Dermis blood vessel endothelial cell (primary cell): Measurements from ENCODE around the gene LRP1B. TPM values are rescaled to one million over a fixed set of nuclear protein-coding genes. Genes with fewer than 3 reads are reported as not detected.
A peak's percentile ranks its signal among the peaks of the same experiment; 100 is the strongest.

Experiments
- DNase-seq: peaks from one replicate; pipeline ENCODE4 v3.0.0; 2010
- total RNA-seq: library from RNA; depleted of rRNA; stranded (reverse); fragments of >200 nt; gene quantifications from 2 replicates; pipeline ENCODE4 v1.2.3, GENCODE V29; 2014

LRP1B gene
- total RNA-seq, 1 donor from 2014 or later, result under 0.01 TPM

DNA sequence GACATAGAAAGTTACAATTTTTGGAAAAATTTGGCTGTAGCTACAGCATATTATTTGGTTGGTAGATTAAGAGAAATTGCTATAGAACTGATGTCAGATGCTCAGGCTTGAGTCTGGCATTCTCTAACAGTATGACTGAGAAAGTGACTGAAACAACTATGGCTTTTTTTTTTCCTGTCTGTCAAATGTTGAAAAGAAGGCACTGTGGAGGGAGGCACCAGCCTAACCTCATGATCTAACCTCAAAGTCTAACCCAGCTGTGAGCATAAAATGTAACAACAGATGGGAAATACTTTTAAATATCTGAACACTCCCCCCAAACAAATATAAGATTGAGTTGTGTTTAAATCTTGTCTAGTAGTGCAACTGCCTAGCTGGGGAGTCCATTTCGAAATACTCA is 629.1 kb downstream of the LRP1B start:
- no peak for DNase-seq

DNA sequence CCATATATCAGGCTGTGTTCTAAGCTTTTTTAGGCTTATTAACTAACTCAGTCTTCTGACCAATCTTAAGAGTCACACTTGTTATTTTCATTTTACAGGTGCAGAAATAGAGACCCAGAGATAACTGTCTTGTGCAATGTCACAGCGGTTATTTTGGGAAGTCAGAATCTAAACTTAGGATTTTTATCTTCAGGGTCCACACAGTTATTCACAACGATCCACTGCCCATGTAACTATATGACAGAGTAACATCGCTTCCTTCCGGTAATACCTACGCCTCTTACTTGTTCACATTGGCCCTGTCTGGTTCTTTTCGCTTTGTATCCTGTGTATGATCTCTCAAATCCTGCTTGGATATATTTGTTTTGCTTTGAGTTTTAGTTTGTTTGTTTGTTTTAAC is 631.7 kb downstream of the LRP1B start:
- DNase-seq, result no peak

DNA sequence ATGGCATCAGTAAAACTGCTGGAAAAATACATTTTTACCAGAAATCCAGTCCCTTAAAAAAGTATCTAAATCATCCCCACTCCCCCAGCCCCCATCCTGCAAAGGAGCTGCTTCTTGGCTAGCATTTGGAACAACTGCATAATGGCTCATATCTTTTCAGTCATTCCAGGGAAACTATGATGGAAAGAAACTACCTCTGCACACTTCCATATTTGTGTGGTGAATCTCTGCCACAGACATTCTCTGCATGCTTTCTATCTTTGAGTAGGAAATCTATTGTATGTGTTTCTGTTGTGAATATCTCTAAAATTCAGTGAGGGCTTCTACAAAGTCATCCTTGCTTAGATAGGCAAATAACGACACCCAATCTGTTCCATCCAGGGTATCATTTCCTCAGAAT is 632.3 kb downstream of the LRP1B start:
- no peak for DNase-seq

DNA sequence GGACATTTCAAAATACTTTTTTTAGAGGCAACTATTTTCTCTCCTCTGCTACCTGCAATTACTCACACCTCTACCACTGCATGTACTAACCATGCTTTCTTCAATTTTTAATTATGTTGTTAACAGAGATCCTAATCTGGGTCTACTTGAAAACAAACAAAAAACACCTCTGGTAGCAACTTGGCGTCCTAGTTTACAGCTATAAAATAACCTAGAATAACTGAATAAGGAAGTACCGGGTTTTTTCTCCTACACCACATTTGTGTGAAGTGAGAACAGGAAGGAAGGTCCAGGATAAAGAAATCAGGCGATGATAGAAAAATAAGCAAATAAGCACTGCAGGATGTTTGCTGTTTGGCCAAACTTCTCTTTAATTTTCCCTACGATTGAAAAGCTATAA is 633.5 kb downstream of the LRP1B start:
- DNase-seq, result no peak

DNA sequence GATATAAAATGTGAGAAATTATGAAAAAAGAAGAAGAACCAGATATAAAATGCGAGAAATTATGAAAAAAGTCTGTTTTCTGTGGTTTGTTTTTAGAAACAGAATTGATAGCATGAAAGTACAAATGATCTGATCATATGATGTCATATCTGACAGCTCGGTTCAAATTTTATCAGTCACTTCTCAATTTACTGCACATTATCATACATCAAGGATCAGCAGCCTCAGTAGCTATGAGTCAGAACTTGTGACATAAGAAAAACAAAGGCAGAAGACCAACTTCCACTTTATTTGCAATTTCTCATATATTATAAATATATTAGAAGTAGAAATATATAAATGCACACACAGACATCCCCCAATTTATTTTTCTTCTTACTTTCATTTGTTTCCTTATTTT is 634.0 kb downstream of the LRP1B start:
- DNase-seq, result no peak

DNA sequence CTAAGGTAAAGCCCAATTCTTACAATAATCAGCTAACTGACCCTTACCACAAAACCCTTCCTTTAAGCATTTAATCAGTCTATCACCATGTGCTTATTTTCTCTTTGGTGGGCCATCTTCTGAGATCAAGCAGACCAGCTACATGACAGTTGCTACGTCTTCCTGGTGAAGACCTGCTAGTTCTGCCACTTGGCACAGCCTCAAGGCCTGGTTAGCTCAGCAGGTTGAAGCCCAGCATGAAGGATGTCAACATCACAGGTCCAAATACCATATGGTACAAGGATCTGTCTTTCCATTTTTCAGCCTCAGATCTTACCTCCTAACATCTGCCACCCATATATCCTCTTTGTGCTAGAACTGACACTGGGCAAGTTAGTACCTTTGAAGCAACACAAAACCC is 636.9 kb downstream of the LRP1B start:
- DNase-seq, result no peak

DNA sequence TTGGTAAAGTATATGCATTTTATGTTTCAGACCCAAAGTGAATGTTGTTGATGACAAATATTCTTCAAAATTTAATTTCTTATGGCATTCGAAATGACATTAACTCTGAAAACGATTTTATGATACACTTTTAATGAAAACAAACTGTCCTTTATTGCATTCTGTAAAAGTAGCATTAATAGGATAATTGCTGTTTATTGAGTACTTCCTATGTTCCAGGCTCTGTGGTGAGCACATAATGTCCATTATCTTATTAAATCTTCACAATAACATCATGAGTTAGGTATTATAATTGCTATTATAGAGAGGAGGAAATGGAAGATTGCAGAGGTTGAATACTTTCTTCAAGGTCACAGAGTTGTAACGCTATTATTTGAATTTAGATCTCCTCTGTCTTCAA is 638.0 kb downstream of the LRP1B start:
- no peak for DNase-seq

DNA sequence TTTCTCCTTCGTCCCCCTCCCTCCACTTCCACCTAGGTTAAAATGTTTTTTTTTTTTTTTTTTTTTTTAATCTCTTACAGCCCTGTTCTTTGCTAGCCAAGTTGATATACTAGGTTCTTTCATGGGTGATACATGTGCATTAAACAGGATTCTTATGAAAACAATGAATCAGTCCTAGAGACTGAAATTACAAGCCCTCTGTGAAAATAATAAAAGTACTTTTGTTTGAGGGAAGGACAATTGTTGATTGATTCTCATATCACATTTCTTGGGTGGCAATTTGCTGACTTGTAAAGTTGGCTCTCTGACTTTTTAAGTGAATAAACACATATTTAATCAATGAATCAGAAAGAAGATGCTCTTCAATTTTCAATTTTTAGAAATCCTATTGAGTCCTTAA is 639.9 kb downstream of the LRP1B start:
- no peak for DNase-seq

DNA sequence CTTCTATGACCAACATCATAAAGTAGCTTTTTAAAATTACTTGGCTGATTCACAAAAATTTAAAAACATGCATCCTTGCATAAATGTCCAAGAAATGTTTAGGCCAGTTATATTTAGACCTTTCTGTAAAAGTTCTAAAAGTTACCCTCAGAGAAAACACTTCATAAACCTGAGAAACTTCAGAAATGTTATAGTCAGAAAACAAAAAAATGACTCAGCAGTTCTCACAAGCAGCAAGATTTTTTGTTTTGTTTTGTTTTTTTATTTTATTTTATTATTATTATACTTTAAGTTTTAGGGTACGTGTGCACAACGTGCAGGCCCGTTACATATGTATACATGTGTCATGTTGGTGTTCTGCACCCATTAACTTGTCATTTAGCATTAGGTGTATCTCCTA is 648.1 kb downstream of the LRP1B start:
- no peak for DNase-seq

DNA sequence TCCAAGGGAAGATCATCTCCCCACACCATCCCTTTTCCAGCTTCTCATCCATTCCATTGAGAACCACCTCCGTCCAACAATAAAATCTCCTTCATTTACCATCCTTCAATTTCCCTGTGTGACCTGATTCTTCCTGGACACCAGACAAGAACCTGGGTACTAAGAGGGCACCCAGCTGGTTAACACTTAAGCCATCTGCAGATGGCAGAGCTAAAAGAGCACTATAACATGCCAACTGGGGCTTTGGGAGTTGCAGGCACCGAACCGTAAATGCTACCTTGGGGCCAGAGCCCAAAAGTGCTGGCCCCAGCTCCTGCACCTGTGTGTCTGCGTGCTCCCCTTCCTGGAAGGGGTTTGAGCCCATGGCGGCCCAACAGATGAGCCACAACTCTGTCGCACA is 655.0 kb downstream of the LRP1B start:
- DNase-seq, result no peak

DNA sequence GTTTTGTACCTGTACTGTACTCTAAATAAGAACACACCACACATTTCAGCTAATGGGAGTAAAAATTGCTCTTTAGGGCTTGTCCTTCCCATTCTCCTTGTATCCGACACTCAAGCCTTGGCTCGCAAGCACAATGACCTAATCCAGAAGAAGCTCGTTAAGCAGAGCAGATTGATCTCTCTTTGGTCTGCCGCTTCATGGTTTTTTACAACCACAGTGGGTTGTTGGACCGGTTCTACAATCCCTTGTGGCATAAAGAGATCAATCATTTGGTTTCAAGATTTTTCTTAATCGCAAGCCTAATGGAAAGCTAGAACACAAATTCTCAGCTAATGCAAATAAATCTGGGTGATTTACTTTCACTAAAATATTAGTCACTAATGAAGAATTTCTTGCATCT is 662.1 kb downstream of the LRP1B start:
- DNase-seq, result no peak

DNA sequence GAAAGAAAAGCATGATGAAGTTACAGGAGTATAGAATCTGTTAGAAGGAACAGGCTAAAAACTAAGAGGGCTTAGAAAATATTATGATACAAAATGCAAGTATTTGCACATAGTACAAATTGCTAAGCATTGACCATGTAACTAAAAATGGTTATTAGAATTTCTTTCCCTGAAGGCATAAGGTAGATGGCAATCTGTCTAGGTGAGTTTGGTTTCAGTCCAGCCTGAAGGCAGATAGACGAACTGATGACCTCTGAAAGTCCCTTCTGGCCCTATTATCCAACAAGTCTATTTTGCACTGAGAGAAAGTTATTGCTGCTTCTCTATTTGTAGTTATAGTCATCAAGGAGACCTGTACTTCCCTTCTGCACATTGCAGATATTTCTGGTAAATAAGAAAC is 663.5 kb downstream of the LRP1B start:
- no peak for DNase-seq

DNA sequence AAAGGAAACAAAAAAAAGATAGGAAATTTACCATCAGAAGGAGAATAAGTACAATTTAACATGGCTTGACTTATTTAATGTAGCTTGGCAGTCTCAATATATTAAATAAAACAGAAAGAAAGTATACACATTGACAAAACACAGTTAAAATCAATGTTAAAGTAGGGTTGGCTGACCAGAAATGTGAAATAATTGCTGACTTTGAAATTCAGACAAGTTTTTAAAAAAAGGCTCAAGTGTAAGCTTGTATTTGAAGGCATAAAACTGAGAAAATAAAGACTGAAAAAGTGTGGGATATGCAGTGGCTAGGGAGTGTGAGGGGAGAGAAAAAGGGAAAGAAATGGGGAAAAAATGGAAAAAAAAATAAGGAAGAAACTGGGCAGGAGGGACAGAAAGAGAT is 665.8 kb downstream of the LRP1B start:
- no peak for DNase-seq

DNA sequence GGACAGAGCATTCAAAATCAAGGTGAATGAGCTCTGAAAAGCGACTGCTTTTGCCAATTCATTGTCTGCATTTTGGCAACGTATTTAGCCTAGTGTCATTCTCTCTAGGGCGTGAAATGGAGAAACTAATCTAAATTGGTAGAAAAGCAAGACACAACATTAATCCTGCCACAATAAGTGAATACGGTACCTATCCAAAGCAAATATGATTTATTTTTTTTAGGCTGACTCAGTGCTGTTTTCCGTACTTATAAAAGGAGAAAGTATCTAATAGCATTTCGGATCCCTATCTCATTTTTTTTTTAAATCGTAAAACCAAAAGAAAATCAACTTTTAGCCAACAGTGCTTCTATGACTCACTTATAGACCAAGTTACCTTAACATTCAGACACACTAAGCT is 672.5 kb downstream of the LRP1B start:
- no peak for DNase-seq

DNA sequence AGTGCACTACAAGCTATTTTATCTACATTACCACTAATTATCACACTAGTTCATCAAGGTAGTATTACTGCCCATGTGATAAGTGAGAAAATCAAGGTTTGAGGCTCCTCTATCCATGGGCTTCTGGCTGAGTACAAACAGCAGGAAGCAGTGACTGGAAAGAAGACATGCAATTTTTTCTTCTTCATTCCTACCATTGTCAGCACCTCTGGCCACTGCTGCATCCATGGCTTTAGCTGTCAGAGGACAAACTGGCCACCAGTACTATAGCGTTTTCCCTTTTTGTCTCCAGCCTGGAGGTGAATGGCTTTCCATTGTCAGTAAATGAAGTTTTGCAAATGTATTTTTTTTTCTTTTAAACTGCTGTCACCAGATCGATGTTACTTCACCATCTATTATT is 674.9 kb downstream of the LRP1B start:
- DNase-seq, result no peak

DNA sequence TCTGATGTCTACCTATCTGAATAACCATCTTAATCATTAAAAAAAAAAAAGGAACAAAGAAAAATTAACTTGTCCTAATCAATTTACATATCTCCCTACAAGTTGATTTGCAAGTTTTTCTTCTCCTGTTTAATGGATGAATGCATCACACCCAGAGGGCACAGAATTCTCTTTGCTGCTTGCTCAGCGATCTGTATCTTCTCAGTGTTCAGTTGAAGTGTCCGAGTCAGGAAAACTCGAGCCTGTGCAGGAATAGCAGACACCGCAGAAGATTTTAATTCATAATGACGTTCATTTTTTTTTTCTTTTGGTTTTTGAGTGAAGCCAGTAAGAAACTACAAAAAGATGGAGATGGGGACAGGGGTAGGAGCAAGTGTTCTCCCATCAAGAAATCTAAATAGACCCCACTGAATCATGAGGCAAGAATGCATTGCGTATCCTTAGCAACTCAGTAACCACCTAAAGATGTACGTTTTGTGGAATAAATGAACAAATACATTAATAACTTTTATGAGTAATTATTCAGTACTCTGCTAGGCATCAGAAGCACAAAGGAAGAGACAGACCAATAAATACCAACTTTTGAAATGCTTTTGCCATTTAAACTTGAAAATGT is 675.5 kb downstream of the LRP1B start:
- no peak for DNase-seq

DNA sequence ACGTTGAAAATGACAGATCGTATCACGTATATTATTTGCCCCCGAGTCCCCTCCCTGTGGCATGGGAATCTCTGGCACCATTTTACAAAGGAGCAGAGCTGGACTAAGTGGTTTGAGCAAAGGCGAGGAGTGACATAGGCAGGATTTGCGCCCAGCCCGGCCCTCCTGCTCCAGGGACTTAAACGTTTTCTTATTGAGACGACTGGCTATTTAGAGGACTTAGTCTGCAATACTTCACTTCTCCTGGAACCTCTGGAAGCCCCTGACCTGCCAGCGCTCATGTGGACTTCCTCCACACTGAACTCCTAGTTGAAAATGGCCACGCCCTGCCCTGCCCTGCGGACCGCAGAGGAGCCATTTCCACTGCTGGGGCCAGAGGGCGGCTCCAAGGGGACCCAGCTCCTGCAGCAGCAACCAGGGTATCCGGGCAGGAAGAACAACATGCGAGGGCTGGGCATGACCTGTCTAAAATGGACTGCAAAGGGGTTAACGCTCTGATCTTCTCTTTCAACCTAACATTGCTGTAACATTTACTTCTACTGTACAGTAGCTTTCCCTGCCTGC is 690.7 kb downstream of the LRP1B start:
- DNase-seq, result no peak

DNA sequence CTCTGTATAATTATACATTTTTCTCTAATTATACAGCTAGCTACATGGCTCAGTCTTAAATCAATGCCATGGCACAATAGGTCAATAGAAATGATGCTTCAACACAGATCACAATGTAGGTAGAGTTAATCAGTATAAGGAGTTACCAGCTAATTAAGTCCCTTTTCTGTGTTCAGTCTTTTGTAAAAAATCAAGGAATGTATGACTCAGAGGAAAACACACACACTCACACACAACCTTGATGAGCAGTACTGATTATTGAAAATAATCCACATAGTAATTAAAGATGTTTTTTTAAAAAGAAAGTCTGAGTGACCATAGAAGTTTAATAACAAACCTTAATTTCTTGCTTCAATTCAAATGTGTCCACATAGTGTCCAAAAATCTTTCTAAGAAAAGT is 691.3 kb downstream of the LRP1B start:
- no peak for DNase-seq

DNA sequence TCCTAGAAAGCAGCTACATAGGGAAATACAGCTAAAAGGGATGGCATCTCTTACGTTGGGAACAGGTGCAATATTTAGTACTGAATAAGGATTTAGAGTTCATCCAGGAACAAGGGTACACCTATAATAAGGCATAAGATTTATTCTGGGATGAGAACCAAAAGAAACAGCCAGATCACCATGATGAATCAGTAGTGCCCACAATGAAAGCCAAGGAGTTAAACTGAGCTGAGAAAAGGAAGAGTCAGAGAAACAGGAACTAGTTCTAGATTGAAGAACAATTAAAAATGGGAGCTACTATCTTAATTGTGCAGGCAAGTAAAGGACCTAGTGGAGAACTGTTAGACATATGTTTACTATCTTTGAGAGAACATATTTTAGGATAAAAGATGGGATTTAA is 692.3 kb downstream of the LRP1B start:
- DNase-seq, result no peak

DNA sequence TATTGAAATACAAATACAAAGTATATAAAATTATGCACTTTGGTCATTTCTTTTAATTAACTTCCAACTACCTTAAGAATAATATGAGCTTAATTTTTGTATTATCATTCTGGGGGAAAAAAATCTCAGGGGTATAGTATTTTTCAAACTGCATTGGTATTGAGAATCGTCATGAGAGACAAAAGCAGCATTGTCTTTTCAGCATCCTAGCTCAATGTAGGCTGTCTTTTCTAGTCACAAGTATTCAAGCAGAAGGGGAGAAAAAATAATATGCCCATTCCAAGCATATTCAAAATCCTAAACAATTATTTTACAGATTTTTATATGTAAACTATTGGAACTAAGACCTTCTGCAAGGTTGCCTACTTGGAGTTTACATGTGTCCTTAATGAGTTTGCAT is 693.3 kb downstream of the LRP1B start:
- no peak for DNase-seq

DNA sequence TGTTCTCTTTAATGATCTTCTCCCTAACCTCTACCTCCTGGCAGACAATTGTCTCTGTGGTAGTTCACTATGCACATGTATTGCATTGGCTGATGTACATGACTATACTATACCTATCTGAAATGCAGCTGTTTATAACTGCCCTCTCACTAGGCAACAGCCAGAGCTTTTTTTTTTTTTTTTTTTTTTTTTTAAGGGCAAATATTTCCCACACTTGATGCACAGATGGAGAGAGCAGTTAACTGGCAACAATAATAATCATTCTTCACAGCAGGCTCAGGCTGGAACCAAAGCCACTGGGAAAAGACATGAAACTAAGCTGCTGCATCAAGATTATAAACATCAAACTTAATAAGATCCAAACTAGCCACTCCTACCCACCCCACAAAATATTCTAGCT is 707.7 kb downstream of the LRP1B start:
- no peak for DNase-seq

DNA sequence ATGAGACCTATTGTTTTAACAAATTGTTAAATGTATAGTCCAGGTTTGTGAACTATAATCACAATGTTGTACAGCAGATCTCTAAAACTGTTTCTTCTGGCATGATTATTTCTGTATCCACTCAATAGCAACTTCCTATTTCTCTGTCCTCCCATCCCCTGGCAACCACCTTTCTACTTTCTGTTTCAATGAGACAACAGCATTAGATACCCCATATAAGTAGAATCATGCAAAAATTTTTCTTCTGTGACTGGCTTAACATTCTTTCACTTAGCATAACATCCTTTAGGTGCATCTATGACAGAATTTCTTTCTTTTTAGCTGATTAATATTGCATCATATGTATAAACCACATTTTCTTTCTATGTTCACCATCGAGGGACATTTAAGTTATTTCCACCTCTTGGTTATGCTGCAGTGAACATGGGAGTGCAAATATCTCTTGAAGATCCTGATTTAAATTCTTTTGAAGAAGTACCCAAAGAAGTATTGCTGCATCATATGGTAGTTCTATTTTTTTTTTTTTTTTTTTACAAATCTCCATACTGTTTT is 713.5 kb downstream of the LRP1B start:
- DNase-seq, result no peak

DNA sequence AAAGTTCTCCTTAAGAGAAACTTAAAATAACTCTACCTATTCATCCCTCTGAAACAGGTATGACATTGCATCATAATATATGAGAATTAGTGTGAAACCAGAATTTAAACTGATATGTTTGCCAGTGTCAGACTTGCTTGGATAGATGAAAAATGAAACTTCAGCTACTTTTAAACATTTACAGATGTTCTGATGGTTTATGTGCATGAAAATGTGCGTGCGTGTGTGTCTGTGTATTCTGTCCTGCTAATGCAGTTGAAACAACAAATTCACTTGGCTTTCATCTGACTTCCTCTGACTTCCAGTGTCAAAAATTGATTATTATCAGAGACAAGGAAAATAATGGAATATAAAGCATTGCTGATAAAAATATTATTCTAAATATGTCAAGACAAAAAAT is 719.4 kb downstream of the LRP1B start:
- DNase-seq, result no peak

DNA sequence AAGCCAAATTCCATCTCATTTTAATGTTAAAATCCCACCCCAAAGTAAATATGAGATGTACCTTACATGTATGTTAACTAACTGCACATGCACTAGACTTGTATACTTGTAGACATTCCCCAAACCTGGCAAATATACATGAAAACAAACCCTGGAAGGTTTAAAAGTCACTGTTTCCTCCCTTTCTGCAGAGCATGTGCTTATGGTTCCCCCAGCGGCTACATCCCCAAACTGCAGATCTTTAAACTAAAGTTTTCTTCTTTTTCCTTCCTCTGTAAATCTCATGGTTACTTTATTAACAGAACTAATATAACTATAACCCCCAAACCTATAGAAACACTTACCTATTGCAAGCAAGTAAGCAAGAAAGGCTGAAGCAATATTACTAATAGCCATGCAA is 731.5 kb downstream of the LRP1B start:
- DNase-seq, result peak; percentile 6

DNA sequence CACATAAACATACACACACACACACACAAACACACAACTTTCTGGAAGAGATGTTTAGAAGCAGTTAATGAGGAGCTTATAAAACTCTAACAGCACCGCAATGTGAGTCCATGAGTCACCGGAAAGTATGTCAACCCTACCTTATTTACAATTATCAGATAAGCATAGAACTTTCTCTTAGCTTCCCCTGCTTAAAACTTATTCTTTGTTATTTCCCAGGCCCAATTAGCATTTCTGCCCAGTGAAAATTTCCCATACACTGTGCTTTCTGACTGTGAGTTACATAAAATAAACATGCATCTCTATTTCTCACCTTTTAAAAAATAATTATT is 737.6 kb downstream of the LRP1B start:
- DNase-seq, result peak; percentile 0
